Spinal cord (tissue), 10 donors: Measurements from ENCODE around the gene TBC1D22A. TPM values are rescaled to one million over a fixed set of nuclear protein-coding genes. Genes with fewer than 3 reads are reported as not detected.
"Not testable (repeated sequence)": the region's sequence is repeated elsewhere in the genome, so short reads cannot be mapped to it uniquely, and the experiment has no call there.

Source experiments
- DNase-seq, 6 donors: peaks; one replicate each; pipeline versions ENCODE4 v3.0.0 to v3.0.0-alpha.2; 2013 to 2015; ENCODE audit warnings: low spot score in 6 of 6, low read depth in 4 of 6
- H3K27ac ChIP-seq: one replicate; pipeline ENCODE4 v1.5.1; 2013; ENCODE audit warnings: low read depth, low read length, control low read depth
- H3K27me3 ChIP-seq: one replicate; pipeline ENCODE4 v1.6.1; 2013; ENCODE audit warnings: low read length; ENCODE audit not compliant: control insufficient read depth, insufficient read depth
- H3K36me3 ChIP-seq: one replicate; pipeline ENCODE4 v1.6.1; 2013; ENCODE audit warnings: low read length; ENCODE audit not compliant: control insufficient read depth, insufficient read depth
- H3K4me1 ChIP-seq: one replicate; pipeline ENCODE4 v1.6.1; 2013; ENCODE audit warnings: low read length; ENCODE audit not compliant: control insufficient read depth, insufficient read depth
- H3K4me3 ChIP-seq: one replicate; pipeline ENCODE4 v1.5.1; 2013; ENCODE audit warnings: low read depth, low read length, control low read depth
- H3K9me3 ChIP-seq: one replicate; pipeline ENCODE4 v1.6.1; 2013; ENCODE audit warnings: low read length; ENCODE audit not compliant: control insufficient read depth, insufficient read depth
- WGBS: methylation state at CpG from one replicate; pipeline ENCODE4 v1.1.5; 2013; ENCODE audit warnings: missing lambda C conversion rate; ENCODE audit not compliant: insufficient coverage; 5-methylcytosine and 5-hydroxymethylcytosine counted together
- polyA plus RNA-seq, 2 donors: library from polyadenylated mRNA; unstranded; fragments of 120-200 nt; gene quantifications; one replicate each; pipeline ENCODE4 v1.2.1, GENCODE V29; 2013; ENCODE audit not compliant: insufficient read length in 2 of 2
- total RNA-seq, 2 donors: library from RNA; depleted of rRNA in 1 of 2; stranded (reverse); fragments of 120-200 nt in 1 of 2; fragments of >200 nt in 1 of 2; gene quantifications; one replicate each; pipeline versions ENCODE4 v1.2.3 to v1.2.4, GENCODE V29; 2013 to 2014
- donor health status: healthy.

TBC1D22A gene
- total and polyA plus RNA-seq, 4 donors, result 7.1 to 14.6 (median 10.8) TPM

DNA sequence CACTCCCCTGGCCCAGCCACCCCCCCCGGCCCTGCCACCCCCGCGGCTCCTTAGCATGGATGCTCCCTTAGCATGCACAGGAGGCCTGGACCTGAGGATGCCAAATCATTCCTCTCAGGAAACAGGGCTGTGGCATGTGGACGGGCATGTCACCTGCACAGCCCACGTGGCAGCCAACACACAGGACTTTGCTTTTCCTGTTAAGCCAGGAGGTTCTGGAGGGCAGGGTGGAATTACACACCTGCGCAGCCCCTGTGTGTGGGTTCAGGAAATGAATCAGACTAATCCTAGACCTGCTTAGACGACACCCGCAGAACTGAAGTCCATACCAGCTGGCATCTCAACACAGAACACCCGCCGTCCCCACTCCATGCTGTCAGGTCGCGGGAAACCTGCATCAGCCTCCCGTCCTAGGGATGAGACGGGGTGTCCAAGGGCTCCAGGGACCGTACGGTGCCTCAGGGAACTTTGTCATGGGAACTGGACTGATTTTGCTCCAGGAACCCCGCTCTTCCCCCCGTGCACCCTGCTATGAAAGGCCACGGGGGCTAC, 34.6 kb upstream of the TBC1D22A start:
- WGBS, result 95% methylated on average over 16 of the region's 19 CpGs
- H3K27me3 ChIP-seq, result no peaks in the 10 kb centered on the region
- H3K4me3 ChIP-seq, result no peak overlapping the region
- peaks cover 54% of the 10 kb centered on the region for H3K36me3 ChIP-seq
- H3K27ac ChIP-seq, result no peak overlapping the region
- H3K9me3 ChIP-seq, result no peaks in the 10 kb centered on the region
- peaks cover 32% of the 10 kb centered on the region for H3K4me1 ChIP-seq
- DNase-seq, result no peak

GRCh38 chr22:46728470-46728869, 34.0 kb upstream of the TBC1D22A start:
- peak in 1 of 6 donors; percentile 40 for DNase-seq
- Histone ChIP-seq H3K4me3 (no peak overlapping the region), H3K4me1 (peaks cover 32% of the 10 kb centered on the region), H3K9me3 (no peaks in the 10 kb centered on the region), H3K27ac (no peak overlapping the region), H3K36me3 (peaks cover 49% of the 10 kb centered on the region), H3K27me3 (no peaks in the 10 kb centered on the region)
- WGBS, result 74% methylated on average over 11 of the region's 11 CpGs

GRCh38 chr22:46730568-46731245, 31.7 kb upstream of the TBC1D22A start:
- WGBS, result 67% methylated on average over 7 of the region's 9 CpGs
- DNase-seq, result no peak
- H3K27me3 ChIP-seq, result no peaks in the 10 kb centered on the region
- no peak overlapping the region for H3K27ac ChIP-seq
- no peaks in the 10 kb centered on the region for H3K9me3 ChIP-seq
- peaks cover 42% of the 10 kb centered on the region for H3K4me1 ChIP-seq
- peaks cover 49% of the 10 kb centered on the region for H3K36me3 ChIP-seq
- H3K4me3 ChIP-seq, result no peak overlapping the region

- 58% methylated on average over 18 of the region's 22 CpGs for WGBS
- Histone ChIP-seq H3K27me3 (no peaks in the 10 kb centered on the region), H3K4me3 (no peak overlapping the region), H3K4me1 (peaks cover 42% of the 10 kb centered on the region), H3K36me3 (peaks cover 50% of the 10 kb centered on the region), H3K27ac (no peak overlapping the region), H3K9me3 (no peaks in the 10 kb centered on the region)
- peak in 2 of 6 donors; percentile 21 to 35 for DNase-seq
Measured at GRCh38 chr22:46731246-46732040, 31.0 kb upstream of the TBC1D22A start.

DNA sequence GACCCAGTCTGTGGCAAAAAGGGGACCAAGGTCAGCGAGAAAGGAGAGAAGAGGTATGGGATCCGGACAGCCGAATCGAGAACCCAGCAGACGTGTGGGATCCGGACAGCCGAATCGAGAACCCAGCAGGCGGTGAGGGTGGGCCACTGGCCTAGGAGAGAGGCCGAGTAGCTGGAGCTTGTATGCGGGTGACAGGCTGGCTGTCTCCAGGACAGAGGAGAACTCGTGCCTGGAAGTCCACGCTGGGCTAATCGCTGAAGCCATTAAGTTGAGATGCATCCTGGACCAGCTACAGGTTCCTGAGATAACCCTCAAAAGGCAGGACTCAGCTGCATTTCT, 30.4 kb upstream of the TBC1D22A start:
- no peaks in the 10 kb centered on the region for H3K9me3 ChIP-seq
- peaks cover 47% of the 10 kb centered on the region for H3K36me3 ChIP-seq
- 88% methylated on average over 14 of the region's 14 CpGs for WGBS
- H3K27me3 ChIP-seq, result no peaks in the 10 kb centered on the region
- H3K4me3 ChIP-seq, result no peak overlapping the region
- no peak overlapping the region for H3K27ac ChIP-seq
- DNase-seq, result no peak
- H3K4me1 ChIP-seq, result peaks cover 44% of the 10 kb centered on the region

GRCh38 chr22:46732513-46732912, 29.9 kb upstream of the TBC1D22A start:
- Histone ChIP-seq H3K27ac (no peak overlapping the region), H3K9me3 (no peaks in the 10 kb centered on the region), H3K4me3 (no peak overlapping the region), H3K27me3 (no peaks in the 10 kb centered on the region), H3K36me3 (peaks cover 46% of the 10 kb centered on the region), H3K4me1 (peaks cover 49% of the 10 kb centered on the region)
- 69% methylated on average over 3 of the region's 7 CpGs for WGBS
- no peak for DNase-seq

GRCh38 chr22:46734213-46734722, 28.2 kb upstream of the TBC1D22A start:
- not testable (repeated sequence) for H3K27me3 ChIP-seq, H3K9me3 ChIP-seq, H3K4me3 ChIP-seq, H3K27ac ChIP-seq
- H3K36me3 ChIP-seq, result peaks cover 30% of the 10 kb centered on the region
- peaks cover 53% of the 10 kb centered on the region for H3K4me1 ChIP-seq
- WGBS, result 28% methylated on average over 7 of the region's 12 CpGs
- DNase-seq, result peak in 2 of 6 donors; percentile 44 to 68

- no peak overlapping the region for H3K4me3 ChIP-seq
Measured at GRCh38 chr22:46734830-46735453, 27.5 kb upstream of the TBC1D22A start.

GRCh38 chr22:46735747-46736608, 26.5 kb upstream of the TBC1D22A start:
- H3K4me3 ChIP-seq, result peak overlapping the region; percentile 53
- H3K27ac ChIP-seq, result no peak overlapping the region
- DNase-seq, result peak in 1 of 6 donors; percentile 45
- peaks cover 28% of the 10 kb centered on the region for H3K36me3 ChIP-seq
- H3K9me3 ChIP-seq, result no peaks in the 10 kb centered on the region
- H3K27me3 ChIP-seq, result no peaks in the 10 kb centered on the region
- 41% methylated on average over 12 of the region's 13 CpGs for WGBS
- peaks cover 55% of the 10 kb centered on the region for H3K4me1 ChIP-seq

More at GRCh38 chr22:46734830-46735453, 27.5 kb upstream of the TBC1D22A start:
- DNase-seq, result peak in 1 of 6 donors; percentile 20
- Histone ChIP-seq H3K9me3 (no peaks in the 10 kb centered on the region), H3K4me1 (peaks cover 58% of the 10 kb centered on the region), H3K27ac (no peak overlapping the region), H3K27me3 (no peaks in the 10 kb centered on the region), H3K36me3 (peaks cover 30% of the 10 kb centered on the region)
- WGBS, result 66% methylated on average over 9 of the region's 12 CpGs
